Medulla oblongata (tissue), 1 donor: Measurements from ENCODE around the gene AURKA.

ENCODE experiments used
- DNase-seq: peaks from one replicate; pipeline ENCODE4 v3.0.0-alpha.2; 2015; ENCODE audit errors: extremely low spot score

AURKA gene

DNA sequence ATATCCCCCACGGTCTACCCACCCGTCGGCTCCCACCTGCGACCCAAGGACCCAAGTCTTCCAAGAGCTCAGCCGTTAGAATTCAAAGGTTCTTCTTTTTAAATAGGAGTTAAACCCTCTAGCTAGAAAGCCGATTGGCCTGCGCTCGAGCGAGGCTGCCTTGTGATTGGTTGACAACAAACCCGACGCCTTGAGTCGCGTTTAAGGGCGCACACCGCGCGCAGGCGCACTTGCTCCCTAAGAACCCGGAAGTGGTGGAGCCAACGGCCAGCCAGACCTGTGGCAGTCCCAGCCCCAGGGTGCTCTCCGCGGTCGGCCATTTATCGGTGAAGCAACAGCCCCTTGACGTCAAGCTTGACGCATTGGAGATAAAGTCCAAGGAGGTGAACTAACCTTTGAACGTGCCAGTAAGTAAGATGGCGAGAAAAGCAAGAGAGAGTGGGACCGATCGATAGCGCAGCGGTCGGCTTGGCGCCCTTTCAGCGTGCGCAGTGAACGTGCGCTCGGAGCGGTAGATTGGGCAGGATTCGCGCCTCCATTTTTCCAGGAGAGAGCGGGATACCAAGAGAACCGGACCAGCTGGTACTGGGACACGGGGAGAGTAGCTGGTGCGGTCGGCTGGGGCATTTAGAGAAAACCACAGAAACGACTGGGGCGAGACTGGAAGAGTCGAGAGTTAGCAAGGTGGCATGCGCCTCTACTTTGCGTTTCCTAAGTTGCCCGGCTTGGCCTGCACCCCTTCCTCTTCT lies at the start of gene AURKA, which contains the start of gene CSTF1:
Gene AURKA, minus strand, starts transcription at position 84 of the 749 bp plus-strand sequence. CDS start 4,018 bp downstream, outside the sequence.
Gene CSTF1, plus strand, starts transcription at position 514 of the 749 bp plus-strand sequence. CDS start 2,908 bp downstream, outside the sequence.
- peak; percentile 99 for DNase-seq

- no peak for DNase-seq
Observed at GRCh38 chr20:56440346-56441007, 48.5 kb upstream of the AURKA start.

- DNase-seq = peak; percentile 40
Observed at GRCh38 chr20:56439771-56440291, 47.8 kb upstream of the AURKA start.

GRCh38 chr20:56438284-56438683 lies 46.3 kb upstream of the AURKA start:
- DNase-seq = no peak

DNA sequence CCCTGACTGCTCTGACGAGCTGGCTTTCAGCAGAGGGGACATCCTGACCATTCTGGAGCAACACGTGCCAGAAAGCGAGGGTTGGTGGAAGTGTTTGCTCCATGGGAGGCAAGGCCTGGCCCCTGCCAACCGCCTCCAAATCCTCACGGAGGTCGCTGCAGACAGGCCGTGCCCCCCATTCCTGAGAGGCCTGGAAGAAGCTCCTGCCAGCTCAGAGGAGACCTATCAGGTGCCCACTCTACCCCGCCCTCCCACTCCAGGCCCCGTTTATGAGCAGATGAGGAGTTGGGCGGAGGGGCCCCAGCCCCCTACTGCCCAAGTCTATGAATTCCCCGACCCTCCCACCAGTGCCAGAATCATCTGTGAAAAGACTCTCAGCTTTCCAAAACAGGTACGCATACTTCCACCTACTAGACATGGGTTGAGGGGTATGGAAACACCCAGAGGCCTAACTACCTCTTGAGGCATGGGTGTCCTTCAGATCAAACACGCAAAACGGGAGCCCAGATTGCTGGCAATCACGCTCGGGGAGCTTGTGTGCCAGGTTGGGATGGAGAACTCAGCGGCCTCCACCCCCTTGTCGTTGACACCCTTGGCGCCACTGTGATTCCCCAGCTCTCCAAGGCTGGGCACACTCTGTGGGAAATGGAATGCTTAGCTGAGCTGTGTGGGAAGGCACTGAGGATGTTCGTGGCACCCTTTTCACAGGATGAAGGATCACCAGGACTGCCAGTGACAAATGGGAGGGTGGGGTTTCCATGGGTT lies 45.4 kb upstream of the AURKA start:
- no peak for DNase-seq

GRCh38 chr20:56433880-56434255 lies 41.9 kb upstream of the AURKA start:
- DNase-seq = no peak

DNA sequence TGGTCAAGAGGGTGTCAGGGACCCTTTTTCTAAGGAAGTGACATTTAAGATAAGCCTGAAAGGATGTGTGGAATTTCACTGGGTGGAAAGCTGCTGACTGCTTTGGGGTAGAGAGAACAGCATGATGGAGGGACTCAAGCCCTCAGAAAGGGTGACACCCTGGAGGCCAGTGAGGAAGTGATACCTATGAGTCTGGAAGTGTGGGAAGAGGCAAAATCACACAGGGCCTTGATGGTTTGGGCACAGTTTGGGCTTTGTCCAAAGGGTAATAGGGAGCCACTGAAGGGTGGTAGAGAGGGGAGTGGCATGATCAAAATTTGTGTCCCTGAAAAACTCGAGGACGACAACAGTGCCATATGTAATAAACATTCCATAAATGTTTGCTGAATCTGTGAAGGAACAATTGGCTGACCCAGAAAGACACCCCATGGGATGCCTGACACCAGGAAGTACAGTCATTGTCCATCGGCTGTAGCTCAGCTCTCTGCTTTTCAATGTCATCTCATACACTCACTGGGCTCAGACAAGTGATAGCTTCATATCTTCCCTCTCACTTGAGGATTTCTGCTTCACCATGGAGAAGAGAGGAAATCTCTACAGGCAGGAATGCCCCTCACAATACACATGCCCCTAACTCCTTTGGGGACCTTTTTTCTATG lies 41.3 kb upstream of the AURKA start:
- DNase-seq = no peak

- peak; percentile 51 for DNase-seq
Observed at GRCh38 chr20:56431471-56431870, 39.5 kb upstream of the AURKA start.

GRCh38 chr20:56430957-56431356 lies 38.9 kb upstream of the AURKA start:
- no peak for DNase-seq

- no peak for DNase-seq
Observed at GRCh38 chr20:56430461-56430860, 38.4 kb upstream of the AURKA start.

DNA sequence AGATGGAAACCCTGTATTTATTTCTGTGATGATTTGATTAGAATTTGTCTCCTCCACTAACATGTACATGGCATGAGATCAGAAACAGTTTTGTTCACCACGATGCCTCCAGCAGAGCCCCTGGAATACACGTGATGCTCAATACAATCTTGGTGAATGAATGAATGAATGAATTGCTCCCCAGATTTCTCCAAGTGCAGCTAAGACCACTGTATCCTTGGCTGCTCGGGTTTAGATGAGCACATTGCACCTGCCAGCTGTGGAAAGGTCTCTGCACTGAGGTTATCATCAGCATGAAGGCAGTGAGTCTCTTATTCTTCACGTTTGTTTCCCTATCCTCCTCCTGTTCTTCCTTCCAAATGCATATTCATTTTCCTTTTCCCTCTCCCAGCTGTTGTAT lies 37.9 kb upstream of the AURKA start:
- DNase-seq = no peak

GRCh38 chr20:56429502-56429901 lies 37.5 kb upstream of the AURKA start:
- DNase-seq = no peak

GRCh38 chr20:56428881-56429280 lies 36.9 kb upstream of the AURKA start:
- DNase-seq = no peak

GRCh38 chr20:56428410-56428809 lies 36.4 kb upstream of the AURKA start:
- DNase-seq = no peak

GRCh38 chr20:56427797-56428196 lies 35.8 kb upstream of the AURKA start:
- DNase-seq = no peak

DNA sequence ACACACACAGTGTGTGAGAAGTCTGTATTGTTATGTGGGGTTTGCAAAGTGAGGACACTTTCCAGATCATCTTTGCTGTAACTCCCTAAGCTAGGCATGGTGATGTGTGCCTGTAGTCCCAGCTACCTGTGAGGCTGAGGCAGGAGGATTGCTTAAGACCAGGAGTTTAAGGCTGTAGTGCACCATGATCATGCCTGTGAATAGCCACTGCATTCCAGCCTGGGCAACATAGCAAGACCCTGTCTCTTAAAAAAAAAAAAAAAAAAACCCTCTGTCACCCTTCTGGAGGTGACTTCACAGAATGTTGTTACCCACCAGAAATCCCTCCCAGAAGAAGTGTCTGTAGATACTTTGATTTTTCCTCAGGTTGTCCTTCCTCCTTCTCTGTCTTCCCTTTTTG lies 34.9 kb upstream of the AURKA start:
- DNase-seq = no peak

DNA sequence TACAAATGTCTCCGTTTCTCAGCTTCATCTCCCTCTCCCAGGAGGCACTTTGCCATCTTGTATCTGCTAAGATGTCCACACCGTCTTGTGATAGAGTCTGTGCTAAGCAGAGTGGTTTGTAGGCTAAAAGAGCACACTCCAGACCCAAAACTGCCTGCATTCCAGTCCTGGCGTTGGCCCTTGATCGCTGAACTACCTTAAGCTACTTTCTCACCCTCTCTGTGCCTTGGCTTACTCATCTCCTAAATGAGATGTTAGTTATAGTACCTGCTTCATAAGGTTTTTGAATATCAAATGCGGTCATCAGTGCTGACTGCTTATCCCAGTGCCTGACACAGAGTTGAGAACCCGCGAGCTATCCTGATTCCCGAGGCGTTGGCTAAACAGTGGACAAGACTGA lies 34.0 kb upstream of the AURKA start:
- DNase-seq = no peak

GRCh38 chr20:56424931-56425330 lies 32.9 kb upstream of the AURKA start:
- DNase-seq = no peak

GRCh38 chr20:56423886-56424285 lies 31.9 kb upstream of the AURKA start:
- DNase-seq = no peak

DNA sequence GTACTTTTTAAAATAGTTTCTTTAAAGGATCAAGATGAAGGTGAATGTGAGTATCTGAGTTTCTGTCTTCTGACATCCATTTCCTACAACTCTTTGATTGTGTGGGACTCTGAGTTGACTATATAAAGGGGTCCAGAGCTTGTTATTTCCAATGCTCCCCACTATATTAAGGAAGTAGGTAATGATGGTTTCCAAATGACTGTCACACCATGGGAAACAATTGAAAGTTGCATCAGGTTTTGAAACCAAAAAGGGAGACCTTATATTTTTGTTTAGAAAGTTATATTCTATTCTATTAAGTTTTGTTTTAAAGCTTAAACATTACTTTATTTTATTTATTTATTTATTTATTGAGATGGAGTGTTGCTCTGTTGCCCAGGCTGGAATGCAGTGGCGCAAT lies 31.2 kb upstream of the AURKA start:
- DNase-seq = no peak

GRCh38 chr20:56422824-56423189 lies 30.8 kb upstream of the AURKA start:
- no peak for DNase-seq
